Hematopoietic multipotent progenitor cell treated with erythropoietin and hydrocortisone succinate and interleukin-3 and kit ligand, for 4 days (in vitro differentiated cells): ENCODE measurements around the gene ZNF280A.

Experiments used
- DNase-seq: peaks from one replicate; pipeline ENCODE4 v3.0.0-alpha.2; 2015

ZNF280A gene, protein sequence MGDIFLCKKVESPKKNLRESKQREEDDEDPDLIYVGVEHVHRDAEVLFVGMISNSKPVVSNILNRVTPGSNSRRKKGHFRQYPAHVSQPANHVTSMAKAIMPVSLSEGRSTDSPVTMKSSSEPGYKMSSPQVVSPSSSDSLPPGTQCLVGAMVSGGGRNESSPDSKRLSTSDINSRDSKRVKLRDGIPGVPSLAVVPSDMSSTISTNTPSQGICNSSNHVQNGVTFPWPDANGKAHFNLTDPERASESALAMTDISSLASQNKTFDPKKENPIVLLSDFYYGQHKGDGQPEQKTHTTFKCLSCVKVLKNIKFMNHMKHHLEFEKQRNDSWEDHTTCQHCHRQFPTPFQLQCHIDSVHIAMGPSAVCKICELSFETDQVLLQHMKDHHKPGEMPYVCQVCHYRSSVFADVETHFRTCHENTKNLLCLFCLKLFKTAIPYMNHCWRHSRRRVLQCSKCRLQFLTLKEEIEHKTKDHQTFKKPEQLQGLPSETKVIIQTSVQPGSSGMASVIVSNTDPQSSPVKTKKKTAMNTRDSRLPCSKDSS

DNA sequence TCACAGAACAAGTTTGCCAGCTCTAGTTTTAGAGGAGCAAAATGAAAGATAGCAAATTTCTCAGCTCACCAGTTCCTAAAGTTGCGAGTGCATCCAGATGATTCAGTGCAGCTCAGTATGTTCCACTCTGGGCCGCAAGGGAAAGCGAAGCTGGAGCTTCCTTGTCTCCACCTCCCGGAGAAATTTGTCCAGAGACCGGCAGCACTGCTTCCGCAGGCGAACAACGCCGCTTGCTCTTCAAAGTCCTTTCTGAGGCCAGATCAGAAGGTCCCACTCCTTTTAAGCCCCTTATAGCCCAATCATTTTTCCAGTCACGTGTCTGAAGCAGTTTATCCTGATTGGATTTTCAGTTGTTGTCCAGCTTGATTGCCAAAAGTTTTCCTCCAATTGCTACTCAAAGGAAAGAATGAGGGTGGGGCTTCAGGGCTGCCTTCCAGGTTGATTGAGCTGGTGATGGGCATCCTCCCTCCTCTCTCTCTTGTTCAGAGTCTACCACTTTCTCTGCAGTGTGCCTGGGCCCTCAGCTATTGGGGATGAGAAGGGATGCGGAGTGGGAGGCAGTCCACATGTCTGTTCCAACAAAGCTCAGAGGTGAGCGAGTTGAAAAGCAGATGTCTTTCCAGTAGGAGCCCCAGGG is at the start of gene ZNF280A:
Gene ZNF280A (minus strand): TSS at position 251 of the 637 bp plus-strand sequence. CDS start 4,640 bp downstream, outside the sequence.
- DNase-seq: no peak

DNA sequence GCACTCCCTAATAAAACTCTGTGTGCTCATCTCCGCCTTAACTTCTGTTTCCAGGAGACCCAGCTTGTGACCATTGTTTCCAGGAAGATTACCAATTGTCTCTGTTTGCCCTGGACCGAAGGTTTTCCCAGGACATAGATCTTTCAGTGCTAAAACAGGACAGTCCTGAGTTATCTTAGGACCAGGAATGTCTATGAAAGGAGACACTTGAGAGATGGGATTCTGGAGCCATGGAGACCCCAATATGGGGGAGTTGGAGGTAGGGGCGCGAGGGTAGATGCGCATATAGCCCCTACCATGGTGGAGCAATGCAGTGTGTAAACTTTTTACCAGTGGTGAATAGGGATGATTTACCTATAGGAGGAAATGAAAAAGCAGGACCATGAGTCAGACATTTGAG is 49.1 kb upstream of the ZNF280A start:
- no peak for DNase-seq

DNA sequence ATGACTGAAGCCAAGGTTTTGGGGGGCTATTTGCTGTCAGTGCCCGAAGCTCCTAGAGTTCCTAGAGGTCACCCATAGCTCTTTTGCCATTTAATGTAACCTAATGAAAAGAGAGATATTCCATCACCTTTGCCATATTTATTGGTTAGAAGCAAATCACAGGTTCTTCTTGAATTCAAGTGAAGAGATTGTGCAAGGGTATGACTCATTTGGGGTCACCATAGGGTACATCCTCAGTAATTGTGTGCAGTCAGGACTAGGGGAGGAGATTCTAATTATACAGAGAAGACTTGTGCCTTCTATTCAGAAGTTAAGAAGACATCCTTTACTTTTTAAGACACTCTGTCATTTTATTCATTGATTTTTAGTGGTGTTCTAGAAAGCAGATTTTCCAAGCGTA is 45.9 kb upstream of the ZNF280A start:
- no peak for DNase-seq

DNA sequence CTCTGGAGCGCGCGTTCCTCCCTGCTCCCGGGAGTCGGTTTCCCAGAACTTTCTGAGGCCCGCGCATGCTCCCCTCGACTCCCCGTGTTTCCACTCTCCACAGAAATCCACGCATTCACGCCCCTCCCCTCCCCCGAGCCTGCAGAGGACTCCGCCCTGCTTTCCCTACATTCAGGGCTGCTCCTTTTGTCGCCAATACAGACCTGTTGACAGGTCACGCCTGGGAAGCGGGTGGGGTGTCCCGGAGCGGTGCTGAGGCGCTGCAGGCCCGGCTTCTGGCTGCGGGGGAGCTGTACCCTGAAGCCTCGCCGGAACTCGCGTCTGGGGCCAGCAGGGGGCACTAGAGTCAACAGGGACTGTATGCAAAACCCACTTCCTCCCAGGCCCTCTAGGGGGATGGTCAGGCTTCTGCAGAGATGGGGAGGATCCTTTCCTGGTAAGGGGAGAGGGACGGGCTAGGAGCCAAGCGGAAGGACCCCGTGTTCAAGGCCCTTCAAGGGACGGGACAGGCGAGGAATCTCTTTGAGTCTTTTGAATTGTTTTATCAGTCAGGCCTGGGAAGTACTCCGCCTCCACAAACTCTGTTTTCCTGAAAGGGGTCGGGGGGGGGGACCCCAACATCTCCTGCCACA is 39.0 kb upstream of the ZNF280A start, which contains the start of gene PRAME:
Gene PRAME (minus strand): TSS at position 294 of the 632 bp plus-strand sequence. CDS start 2,433 bp downstream, outside the sequence.
- DNase-seq: peak; percentile 93

DNA sequence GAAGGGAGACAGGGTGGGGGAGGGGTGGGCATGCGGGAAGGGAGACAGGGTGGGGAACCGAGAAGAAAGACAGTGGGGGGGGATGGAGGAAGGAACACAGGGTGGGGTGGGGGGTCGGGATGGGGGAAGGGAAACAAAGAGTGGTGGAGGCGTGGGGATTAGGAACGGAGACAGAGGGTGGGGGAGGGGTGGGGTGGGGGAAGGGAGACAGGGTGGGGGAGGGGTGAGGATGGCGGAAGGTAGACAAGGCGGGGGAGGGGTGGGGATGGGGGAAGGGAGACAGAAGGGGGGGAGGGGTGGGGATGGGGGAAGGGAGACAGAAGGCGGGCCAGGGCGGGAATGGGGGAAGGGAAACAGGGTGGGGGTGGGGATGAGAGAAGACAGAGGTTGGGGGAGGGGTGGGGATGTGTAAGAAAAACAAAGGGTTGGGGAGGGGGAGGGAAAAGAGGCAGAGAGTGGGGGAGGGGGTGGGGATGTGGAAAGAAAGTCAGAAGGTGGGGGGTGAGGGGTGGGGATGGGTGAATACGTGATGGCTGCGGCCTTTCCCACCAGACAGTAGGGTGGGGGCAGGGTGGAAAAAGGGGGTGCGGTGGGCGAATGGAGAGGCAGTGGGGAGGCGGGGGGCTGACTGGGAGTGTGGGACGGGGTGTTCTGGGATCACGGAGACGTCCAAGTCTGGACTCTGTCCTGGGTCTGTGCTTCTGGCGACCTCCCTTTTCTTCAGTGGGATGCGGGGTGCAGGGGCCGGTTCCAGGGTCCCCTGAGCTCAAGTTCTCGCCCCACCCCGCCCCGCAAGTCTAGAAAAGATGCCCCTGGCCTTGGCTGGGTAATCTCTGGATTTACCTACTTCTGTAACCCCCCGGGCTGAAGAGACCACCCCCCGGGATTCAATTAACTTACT is 38.3 kb upstream of the ZNF280A start:
- DNase-seq: peak; percentile 9

DNA sequence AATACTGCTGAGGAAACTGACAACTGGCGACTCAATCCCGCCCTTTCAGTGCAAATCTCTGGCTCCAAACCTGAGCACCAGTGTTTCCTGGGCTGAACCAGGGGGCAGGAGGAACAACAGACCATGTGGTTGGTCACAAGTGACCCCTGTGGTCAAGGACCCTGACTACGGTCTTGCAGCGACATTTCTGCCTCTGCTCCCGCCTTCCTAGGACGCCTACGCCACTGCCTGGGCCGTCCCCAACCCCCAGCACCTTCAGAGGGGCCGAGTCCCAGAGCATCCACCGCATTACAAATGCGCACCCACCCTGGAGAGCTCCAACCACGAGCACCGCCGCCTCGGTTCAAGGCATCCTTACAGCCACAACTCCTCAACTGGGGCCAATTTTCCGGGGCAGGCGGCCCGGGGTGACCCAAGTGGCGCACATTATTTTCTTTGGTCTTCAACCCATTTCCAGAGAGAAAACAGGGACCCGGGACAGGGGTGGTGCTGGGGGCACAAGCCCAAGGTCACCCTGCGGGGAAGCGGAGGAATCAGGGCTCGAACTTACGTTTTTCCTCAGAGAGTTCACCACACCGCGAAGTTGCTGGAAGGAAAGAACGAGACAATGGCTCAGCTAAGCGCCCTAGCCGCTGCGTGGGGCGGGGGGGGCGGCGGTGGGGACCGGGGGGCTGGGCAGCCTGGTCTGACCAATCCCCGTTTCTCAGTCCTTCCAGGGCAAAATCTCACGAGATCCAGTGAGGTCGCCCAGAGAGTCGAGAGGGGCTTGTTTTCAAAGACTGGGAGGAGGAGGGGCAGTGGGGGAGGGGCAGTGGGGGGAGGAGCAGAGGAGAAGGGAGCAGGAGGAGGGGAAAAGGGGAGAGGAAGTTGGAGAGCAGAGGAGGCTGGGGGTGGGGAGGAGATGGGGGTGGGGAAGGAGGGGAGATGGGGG is 37.2 kb upstream of the ZNF280A start:
- DNase-seq: no peak

GRCh38 chr22:22556578-22556977 is 36.5 kb upstream of the ZNF280A start:
- no peak for DNase-seq

DNA sequence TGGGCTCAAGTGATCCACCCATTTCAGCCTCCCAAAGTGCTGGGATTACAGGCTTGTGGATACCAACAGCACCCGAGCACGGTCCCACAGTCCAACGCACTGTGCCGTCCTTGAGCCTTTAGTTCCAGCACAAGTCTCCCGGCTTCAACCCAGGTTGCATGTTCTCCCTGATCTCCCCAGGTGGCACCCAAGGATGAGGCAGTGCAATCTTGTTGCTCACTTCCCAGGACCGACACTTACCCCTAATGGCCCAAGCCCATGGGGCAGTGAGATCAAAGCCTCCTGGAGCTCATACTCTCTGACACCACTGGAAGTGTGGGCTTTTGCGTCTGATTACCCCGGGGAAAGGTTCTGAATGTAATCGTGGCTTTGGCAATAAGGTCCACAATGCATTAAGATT is 35.5 kb upstream of the ZNF280A start:
- no peak for DNase-seq

- no peak for DNase-seq
These were observed 34.7 kb upstream of the ZNF280A start for GRCh38 chr22:22554587-22555284.

- DNase-seq: peak; percentile 7
These were observed 33.9 kb upstream of the ZNF280A start for GRCh38 chr22:22553735-22554586.

DNA sequence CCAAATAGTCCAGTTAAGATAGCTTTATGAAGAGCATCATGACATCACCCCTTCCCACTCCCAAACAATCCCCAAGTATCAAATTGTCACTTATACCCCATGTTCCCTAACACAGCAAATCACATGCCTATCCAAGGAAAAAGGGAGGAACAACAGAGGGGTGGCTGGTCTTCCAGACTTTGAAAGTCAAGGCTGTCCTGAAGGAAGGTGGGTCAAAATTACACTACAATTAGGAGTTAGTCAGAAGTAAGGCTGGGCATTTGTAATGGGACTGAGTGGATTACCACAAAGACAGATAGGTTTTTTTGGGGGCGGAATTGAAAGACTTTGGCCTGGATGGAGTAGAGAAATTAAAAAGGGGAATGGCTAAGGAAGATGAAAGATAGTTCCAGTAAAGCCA is 33.1 kb upstream of the ZNF280A start:
- DNase-seq: no peak

- peak; percentile 67 for DNase-seq
These were observed 32.6 kb upstream of the ZNF280A start for GRCh38 chr22:22552630-22553029.

DNA sequence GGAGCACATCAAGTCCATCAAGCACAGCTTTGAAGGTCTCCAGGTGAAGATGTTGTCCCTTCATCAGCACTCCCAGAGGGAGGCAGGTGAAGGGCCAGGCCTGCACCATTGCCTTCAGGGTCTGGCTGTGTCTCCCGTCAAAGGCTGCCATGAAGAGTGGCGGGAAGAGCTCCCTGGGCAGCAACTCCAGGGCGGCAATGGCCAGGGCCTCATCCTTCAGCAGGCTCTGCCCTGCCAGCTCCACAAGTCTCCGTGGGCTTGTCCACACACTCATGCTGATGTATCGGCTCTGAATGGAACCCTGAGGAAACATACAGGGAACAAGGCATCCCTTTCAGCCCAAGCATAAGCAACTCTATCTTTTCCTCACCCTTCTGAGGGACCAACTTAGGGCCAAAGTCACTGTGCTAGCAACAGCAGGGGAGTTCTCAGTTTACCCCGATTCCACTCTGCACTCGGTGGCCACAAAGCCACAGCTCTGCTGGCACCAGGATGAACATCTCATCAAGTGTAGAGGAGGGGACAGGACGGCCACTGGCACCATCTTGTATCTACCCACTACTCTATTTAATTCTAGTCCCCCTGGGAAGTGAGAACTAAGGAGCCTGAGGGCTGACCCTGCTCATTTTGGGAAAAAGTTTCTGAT is 30.8 kb upstream of the ZNF280A start:
- no peak for DNase-seq

- no peak for DNase-seq
These were observed 28.8 kb upstream of the ZNF280A start for GRCh38 chr22:22548910-22549309.

DNA sequence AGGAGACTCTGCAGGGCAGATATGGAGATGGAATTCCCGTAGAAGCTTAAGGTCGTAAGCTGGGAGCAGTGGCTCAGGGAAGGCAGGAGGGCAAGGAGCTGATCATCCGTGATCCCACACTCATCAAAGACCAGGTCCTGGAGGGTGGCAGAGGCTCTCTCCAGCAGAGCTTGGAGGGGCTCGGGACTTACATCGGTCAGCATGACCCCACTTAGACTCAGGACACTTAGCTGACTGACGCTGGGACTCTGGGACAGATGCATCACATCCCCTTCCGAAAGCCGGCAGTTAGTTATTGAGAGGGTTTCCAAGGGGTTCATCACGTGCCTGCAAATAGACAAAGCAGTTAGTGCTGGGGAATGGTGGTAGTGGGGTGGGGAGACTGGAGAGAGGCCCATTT is 28.2 kb upstream of the ZNF280A start:
- DNase-seq: no peak

DNA sequence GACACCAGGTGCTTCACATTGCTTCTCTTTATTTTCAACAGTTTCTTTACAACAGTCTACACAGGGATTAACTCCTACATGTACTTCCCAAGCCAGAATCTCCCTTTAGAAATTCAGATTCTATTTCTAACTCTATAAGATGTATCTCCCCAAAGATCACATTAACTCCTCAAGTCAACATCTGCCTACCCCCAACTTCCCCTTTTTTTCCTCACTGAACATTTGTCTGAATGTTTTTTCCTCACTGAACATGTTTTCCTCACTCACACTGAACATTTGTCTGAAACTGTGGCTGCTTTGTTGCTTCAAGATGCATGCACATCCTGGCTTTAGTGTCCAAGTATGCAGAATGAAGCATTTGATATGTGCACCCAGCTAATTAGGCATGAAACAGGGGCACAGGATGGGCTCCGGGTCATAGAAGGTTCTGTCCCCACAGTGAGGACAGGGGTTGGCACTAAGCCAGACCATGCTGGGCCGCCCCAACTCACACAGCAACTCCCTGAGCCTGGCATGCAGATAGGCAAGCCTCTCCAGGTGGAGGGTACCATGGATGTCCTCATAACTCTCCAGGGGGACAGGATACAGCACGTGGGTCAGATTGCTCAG is 27.7 kb upstream of the ZNF280A start:
- peak; percentile 69 for DNase-seq

DNA sequence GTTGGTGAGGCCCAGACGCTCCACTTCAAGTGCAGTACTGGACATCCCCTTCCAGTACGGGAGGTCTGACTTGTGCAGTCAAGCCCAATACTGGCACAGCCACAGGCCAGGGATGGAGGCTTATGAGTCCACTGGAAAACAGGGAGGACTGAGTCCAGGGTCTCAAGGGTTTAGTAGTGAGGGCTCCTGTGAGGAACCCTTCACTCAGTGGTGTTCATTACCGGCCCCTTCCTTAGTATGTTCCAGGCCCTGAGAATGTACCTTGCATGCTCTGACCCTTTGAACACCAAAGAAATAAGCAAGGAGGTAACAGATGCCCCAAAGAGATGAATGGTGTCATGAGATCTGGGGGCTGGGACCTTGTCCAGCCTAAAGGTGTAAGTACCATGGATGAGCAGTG is 27.2 kb upstream of the ZNF280A start:
- DNase-seq: no peak

GRCh38 chr22:22546490-22546889 is 26.4 kb upstream of the ZNF280A start:
- peak; percentile 82 for DNase-seq

GRCh38 chr22:22545084-22545483 is 25.0 kb upstream of the ZNF280A start:
- DNase-seq: no peak
